GM21390 (cell line): ENCODE data around the gene MEI4.
"Not testable (repeated sequence)": the region's sequence is repeated elsewhere in the genome, so short reads cannot be mapped to it uniquely, and the experiment has no call there.

Source experiments
- ATAC-seq: cut with Tn5 transposase; IDR thresholded peaks from one replicate; pipeline ENCODE4 v1.9.1; 2021; ENCODE audit not compliant: unreplicated experiment

The MEI4 gene

DNA sequence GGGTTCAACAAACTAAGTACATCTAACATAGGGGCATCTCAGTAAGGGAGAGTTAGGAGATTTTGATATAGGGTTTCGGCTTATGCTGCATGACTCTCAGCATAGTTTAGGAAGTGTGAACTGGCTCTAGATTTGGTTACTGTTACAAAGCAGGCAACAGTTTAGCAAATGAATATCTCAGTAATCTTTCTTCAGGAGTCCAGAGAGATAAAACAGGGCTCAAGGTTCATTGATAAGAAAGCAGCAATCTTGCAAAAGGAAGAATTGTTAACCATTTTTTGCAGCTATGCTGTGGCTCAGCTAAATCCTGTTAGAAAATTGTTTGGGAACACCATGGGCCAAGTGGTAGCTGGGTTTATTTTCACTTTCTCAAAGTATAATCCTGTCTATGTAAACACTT is 161.3 kb downstream of the MEI4 start:
- no peak for ATAC-seq

DNA sequence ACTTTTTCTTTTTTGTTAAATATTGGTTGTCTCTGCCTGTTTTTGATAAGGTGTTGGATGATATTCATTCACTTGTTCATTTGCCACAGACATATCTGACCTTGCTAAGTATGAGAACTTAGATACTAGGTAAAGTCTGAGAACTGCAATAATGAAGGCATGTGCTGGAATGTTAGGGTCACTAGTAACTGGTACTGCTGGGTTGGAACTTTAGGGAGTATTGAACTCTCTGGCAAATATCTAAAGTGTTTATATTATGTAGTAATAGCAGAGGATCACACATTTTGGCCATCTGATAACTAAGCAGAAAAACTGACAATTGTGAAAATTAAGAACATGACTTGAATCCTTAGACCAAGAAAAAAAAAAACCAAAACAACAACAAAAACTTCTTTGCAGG is 162.7 kb downstream of the MEI4 start:
- no peak for ATAC-seq

DNA sequence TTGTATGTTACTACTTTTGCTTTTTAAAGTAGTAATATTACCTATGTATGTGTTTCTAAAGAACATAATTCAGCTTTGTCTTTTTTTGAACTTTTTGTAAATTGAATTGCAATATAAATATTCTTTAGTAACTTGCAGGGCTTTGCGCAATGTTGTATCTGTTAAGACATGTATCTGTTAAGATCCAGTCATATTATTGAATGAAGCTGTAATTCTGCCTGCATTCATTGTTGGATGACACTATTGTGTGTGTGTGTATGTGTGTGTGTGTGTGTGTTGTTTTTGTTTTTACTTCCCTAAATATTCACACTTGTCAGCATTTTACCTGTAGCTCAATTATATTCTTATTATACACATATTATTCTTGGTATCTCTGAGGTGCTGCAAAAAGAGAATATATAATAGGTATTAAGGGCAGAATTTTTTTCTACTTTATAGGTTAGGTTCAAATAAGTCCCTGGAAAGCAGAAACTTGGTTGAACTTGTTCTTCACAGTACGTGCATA is 164.0 kb downstream of the MEI4 start:
- ATAC-seq: no peak

DNA sequence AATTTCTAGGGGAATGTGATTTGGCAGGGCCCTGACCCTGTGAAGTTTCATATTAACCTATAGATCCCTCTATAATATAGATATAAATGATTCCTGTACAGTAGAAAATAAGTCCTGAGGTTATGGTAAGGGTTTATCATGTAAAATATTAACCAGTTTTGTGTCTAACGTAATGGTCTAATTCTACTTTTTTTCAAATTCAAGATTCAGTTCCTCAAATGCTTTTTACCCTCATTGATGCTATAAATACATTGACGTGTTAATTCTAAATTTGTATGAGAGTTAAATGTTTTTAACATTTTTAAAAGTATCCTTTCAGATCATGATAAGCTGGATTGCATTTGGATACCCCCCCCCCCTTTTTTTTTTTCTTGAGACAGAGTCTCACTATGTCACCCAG is 169.4 kb downstream of the MEI4 start:
- no peak for ATAC-seq

DNA sequence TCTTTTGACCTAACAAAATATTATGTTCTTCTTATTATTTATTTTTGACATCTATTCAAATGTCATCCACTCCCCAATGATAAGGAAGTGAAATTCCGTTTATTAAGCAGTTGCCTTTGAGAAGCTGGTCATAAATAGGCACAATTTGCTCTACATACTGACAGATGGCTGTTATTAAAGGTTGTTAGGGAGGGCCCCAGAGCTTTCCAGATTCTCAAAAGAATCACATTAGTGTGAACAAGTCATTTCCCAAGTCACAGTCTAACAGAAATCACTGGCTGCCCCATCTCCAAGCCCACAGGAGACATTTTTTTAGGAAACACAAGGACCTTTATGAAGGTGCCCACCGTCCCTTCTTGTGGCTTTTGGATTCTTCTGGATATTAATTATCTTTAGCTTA is 172.4 kb downstream of the MEI4 start:
- ATAC-seq: no peak

DNA sequence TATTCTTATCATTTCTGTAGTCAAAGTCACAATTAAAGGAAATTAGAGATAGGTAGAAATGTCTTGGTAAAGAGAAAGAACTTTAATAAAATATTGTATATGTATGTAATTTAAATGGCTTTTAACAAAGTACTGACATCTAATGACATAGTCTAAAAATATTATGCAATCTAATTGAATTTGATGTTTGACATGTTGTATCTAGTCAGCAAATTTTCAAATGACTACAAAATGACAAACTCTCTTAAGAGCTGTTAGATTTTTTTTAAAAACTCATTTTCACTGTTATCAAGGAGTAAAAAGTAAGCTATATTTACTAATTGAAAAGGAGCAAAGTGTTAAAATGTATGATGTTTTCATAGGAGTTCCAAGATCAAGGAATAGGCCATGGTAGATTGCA is 176.9 kb downstream of the MEI4 start:
- ATAC-seq: no peak

DNA sequence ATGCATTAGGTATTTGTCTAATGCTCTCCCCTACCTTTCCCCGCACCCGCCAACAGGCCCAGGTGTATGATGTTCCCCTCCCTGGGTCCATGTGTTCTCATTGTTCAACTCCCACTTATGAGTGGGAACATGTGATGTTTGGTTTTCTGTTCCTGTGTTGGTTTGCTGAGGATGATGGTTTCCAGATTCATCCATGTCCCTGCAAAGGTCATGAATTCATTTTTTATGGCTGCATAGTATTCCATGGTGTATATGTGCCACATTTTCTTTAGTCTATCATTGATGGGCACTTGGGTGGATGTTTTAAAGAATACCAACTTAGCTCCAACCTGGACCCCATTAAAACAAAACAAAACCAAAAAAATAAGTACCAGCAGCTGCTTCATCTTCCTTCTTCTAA is 180.9 kb downstream of the MEI4 start:
- not testable (repeated sequence) for ATAC-seq

DNA sequence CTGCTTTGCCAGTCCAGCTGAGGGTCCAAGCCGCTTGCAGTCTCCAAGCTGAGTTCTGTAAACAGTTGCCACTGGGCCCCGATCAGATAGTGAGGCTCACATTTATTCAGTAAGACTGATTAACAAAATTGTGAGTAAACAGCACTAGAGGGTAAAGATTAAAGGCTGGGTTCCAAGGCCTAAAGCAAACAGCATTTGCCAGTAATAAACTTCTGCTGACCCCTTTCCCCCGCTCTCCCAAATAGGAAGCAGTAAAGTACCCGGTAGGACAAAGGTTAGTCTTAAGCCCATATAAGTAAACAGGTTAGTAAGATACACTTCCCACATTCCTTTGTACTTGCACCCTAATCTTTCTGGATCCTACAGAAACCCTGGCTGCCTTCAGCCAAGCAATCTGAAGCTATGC is 181.8 kb downstream of the MEI4 start:
- no peak for ATAC-seq

DNA sequence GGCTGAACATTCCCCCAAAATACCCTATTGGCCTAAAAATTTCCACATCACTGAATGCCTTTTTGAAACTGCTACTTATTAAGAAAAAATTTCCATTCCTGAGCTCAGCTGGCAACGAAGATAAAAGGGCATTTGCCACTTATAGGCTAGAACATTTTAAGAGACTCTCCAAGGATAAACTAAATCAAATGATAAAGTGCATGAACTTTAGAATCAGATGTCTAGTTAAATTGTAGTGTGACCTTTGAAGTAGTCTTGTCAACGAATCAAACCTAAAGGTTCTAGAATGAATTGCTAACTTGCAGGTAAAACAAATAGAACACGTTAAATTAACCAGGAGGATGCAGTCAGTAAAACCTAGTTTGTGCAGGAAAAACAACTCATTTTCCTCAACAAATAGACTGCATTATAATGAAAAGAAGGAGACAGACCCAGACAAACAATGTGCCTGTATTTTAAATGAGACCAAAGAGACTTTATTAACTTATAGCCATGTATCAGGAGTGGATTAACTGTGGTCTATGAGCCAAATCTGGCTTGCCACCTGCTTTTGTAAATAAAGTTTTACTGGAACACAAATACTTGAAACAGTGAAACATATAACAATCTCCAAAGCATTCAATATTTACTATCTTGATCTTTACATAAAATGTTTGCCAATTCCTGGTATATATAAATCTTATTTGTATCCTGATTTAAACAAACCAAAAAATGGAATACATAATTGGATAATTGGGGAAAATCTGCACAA is 184.4 kb downstream of the MEI4 start:
- ATAC-seq: no peak

DNA sequence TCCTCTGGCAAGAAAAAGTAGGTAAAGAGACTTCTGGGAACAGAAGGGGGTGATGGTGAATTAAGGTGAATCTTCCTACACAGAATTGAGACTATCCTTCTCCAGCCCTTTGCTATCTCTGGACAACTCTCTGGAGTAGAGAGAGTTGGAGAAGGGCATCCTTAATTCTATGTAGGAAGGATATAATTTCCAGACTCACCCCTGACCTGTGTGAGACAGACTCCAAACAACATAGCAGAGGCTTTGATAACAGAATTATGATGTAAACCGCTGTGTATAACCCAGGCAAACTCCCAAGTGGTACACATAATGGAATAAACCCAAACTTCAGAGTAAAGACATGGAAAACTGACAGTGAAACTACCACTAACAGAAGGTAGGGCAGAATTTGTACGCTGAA is 186.5 kb downstream of the MEI4 start:
- no peak for ATAC-seq

DNA sequence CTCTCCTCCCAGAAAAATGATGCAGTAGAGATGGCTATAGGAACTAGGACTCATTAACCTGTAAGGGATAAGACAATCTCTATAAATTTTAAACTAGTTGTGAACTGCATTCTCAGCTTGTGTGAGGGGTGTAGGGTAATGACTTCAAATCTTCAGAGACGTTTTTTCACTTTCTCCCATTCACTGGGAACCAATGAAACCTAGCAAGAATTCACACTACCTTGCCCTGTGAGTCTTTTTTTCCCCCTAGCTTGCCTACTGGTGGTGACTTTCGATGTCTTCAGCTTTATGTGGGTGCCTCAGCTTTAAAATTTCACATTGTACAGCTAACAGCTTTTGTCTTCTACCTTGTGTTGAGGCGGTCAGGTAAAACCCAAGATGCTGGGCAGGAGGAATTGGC is 192.0 kb downstream of the MEI4 start:
- ATAC-seq: no peak

DNA sequence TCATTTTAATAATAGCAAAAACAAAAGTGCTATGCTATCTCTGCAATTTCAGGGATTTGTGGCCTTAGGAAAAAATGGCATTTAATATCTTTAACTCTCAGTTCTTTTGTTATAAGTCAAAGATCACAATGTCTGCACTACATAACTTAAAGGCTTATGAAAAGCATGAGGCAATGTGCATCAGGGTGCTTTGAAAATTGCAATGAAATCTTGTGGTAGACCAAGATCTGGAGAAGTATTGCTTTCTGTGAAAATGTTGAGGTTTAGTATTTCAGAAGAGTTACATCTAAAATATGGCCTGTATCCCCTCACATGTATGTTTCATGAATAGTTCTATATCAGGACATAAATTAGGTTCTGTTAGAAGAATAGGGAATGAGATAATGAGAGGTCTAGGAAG is 200.6 kb downstream of the MEI4 start:
- no peak for ATAC-seq

DNA sequence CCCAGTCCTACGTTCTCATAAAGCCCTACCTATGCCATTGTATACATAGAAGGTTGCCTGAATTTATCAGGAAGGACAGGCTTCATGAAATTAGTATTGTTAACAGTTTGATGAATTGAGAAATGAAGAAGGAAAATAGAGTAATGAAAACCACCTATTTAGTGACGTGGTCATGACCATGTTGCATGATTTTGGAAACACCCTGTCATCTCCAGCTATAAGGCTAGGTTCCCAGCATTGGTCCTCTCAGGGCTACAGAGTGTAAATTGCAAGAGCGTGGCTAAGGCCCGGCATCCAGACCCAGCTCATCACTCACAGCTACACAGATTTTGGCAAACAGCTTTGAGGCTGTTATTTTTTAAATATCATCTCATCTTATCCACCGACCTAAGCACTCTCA is 203.6 kb downstream of the MEI4 start:
- ATAC-seq: no peak

DNA sequence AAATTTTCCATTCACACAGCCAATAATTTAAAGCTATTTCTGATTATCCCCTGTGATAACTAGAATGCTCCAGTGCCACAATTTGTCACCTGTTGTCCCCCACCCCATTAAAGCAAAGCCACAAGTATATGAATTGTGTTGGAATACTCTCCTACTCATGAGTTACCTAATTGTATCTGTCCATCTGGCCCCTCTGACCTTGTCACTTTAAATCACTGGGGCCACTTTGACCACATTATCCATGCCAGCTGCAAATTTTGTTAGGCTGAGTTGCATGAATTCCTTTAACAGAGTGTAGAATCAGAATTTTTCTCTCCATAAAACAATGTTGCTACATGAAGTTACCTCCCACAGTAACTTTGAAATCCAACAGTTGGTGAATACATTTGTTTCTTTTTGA is 204.6 kb downstream of the MEI4 start:
- no peak for ATAC-seq

DNA sequence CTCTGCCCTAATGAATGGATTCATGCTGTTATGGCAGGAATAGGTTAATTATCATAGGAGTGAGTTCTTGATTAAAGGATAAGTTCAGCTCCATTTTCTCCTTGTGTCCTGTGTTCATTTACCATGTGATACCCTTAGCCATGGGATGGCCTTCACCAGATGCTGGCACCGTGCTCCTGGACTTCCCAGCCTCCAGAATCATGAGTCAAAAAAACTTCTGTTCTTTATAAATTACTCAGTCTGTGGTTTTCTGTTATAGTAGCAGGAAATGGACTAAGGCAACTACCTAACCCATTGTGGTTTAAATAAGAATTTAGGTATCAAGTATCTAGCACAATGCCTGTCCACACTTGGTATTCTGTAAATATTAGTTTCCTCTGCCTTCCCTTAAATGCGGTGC is 223.5 kb downstream of the MEI4 start:
- ATAC-seq: no peak

DNA sequence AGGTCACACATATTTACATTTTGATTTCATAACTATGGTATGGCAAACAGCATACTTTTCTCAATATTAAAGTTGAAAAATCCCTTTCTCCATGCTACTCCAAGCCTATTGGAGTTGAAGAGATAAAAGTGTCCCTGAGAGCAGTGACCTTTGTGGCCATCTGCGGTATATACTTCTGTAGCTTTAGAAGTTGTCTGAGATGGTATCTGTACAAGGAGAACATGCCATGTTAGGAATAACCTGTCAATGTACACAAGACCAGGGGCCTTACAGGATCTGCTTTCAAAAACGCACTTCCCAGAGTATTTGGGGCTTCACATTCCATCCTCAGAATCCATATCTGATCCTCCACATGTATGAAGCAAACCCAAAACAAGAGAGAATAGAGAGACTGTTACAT is 226.7 kb downstream of the MEI4 start:
- no peak for ATAC-seq

DNA sequence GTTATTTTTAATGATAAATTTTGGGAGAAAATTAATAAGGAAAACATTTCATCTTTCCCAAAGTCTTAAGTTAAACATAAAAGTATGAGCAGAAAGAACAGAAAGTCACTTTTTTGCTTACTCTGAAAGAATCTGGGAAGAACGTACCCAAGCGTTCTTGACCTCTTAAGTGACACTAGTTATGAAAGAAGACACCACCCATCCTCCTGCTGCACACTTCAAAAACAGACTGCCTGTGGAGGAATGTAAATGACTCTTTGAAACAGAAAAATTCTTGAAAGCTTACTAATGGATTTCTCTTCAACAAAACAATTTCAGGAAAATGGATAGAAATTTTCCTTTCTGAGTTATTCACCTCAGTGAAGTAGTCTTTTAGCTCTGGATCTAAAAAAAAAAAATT is 227.7 kb downstream of the MEI4 start:
- ATAC-seq: no peak

DNA sequence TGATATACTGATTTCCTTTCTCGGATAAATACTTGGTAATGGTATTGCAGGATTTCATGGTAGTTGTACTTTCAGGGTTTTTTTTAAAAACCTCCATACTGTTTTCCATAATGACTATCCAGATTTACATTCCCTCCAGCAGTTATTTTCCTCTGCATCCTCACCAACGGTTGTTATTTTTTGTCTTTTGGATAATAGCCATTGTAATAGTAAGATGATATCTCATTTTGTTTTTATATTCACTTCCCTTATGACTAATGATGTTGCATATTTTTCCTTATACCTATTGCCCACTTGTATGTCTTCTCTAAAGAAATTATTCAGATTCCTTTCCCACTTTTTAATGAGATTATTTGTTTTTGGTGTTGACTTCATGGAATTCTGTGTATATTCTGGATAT is 231.0 kb downstream of the MEI4 start:
- ATAC-seq: no peak

DNA sequence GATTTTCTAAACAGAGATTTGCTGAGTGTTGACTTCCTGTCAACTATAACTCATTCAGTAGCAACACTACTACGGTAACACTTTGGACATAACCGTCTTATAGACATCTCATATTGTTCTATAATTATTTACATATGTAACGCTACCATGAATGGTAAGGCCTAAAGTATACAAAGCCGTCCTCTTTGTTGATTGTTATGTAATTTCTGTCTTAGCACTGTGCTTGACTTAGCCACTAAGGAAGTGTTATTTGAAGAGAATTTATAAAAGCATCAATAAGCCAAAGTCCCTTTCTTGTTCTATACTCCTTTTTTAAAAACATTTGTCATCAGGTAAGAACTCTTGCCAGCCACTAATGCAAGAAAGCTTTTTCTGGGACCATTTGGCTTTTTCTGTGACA is 240.6 kb downstream of the MEI4 start:
- no peak for ATAC-seq

DNA sequence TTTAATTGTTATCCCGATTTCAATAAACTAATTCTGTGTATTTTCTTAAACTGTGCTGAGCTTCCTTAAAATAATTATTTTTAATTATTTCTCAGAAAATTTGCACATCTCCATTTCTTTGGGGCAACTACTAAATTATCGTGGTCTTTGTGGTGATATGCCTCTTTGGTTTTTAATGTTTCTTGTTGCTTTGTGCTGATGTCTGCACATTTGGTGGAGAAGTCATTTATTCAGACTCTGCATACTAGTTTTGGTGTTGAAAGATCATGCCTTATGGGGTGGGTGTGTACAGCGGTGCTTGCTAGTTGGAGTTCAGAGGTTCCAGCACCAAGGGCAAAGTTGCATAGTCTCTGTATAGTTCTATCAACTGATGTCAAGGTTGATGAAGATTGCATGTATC is 253.2 kb downstream of the MEI4 start:
- no peak for ATAC-seq

DNA sequence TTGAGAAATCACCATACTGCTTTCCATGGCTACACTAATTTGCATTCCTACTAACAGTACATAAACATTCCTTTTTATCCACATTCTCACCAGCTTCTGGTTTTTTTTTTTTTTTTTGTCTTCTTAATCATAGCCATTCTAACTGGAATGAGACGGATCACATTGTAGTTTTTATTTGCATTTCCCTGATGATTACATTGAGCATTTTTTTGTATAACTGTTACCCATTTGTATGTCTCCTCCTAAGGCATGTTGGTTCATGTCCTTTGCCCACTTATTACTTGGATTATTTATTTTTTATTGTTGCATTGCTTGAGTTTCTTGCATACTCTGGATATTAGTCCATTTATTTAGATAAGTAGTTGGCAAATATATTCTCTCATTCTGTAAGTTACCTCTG is 258.0 kb downstream of the MEI4 start:
- ATAC-seq: no peak

DNA sequence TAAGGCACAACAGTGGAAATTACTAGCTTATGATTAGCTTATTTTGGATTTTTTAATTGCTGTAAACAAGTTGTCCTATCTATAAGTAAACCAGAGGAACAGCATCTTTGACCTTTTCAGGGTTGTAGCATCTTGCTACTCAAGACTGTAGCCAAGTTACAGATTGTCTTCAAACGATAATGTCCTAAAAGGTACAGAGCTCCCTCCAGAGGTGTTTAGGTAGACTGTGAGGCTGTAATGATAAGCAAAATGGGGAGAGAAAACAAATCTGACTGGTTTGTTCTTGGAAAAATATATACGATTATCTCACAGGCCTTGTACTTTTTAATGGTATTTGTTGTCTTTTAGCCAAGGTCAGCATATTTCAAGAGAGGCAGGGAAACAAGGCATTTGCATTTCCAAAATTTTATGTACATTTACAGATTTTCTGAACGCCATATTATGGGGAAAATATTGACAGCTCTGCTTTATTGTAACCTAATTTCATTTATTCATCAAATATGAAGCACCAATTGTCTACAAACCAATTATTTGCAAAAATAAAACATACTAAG is 273.4 kb downstream of the MEI4 start:
- ATAC-seq: no peak

DNA sequence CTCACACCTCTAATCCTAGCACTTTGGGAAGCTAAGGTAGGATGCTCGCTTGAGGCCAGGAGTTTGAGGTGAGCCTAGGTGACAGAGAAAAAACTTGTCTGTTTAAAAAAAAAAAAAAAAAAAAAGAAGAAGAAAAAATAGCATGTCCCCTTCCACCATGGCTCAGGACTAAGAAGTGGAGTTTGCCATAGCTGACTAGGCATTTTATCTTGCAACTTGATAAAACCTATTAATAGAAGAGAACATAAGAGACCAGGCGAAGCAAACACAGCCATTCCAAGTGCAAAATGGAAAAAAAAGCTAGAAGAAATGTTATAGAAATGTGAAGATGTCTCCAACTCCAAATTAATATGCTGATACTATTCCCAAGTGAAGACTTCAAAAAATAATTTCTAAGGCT is 277.5 kb downstream of the MEI4 start:
- ATAC-seq: no peak
